Hepatocyte (in vitro differentiated cells): Measurements from ENCODE around the gene CITED4. TPM values are rescaled to one million over a fixed set of nuclear protein-coding genes. Genes with fewer than 3 reads are reported as not detected.

Experiments used
- DNase-seq: peaks from one replicate; pipeline ENCODE4 v3.0.0-alpha.2; 2016; ENCODE audit warnings: low spot score
- H2AFZ ChIP-seq: fragments of 200-600 bp; sonication (generic); 2 replicates; pipeline ENCODE4 v1.6.0; 2016; ENCODE audit warnings: antibody characterized with exemption, mild to moderate bottlenecking
- H3K27ac ChIP-seq: fragments of 200-600 bp; sonication (generic); 2 replicates; pipeline ENCODE4 v1.5.1; 2016; ENCODE audit warnings: mild to moderate bottlenecking
- H3K27me3 ChIP-seq: fragments of 200-600 bp; sonication (generic); 2 replicates; pipeline ENCODE4 v1.6.1; 2016
- H3K36me3 ChIP-seq: fragments of 200-600 bp; sonication (generic); replicated peaks from 2 replicates; pipeline ENCODE4 v1.5.1; 2016; ENCODE audit warnings: low read depth; ENCODE audit not compliant: insufficient read depth
- H3K4me1 ChIP-seq: fragments of 200-600 bp; sonication (generic); 2 replicates; pipeline ENCODE4 v1.5.1; 2016; ENCODE audit warnings: mild to moderate bottlenecking, moderate library complexity; ENCODE audit not compliant: insufficient read depth
- H3K4me2 ChIP-seq: fragments of 200-600 bp; sonication (generic); 2 replicates; pipeline ENCODE4 v1.6.0; 2016
- H3K4me3 ChIP-seq: fragments of 200-600 bp; sonication (generic); 2 replicates; pipeline ENCODE4 v1.5.1; 2016; ENCODE audit warnings: mild to moderate bottlenecking
- H3K79me2 ChIP-seq: fragments of 200-600 bp; sonication (generic); 2 replicates; pipeline ENCODE4 v1.6.0; 2017; ENCODE audit warnings: mild to moderate bottlenecking
- H3K9me2 ChIP-seq: fragments of 200-600 bp; sonication (generic); replicated peaks from 2 replicates; pipeline ENCODE4 v1.6.0; 2017; ENCODE audit warnings: mild to moderate bottlenecking; ENCODE audit not compliant: insufficient read depth
- H3K9me3 ChIP-seq: fragments of 200-600 bp; sonication (generic); 2 replicates; pipeline ENCODE4 v1.5.1; 2016; ENCODE audit warnings: low read depth, mild to moderate bottlenecking
- H4K20me1 ChIP-seq: fragments of 200-600 bp; sonication (generic); 2 replicates; pipeline ENCODE4 v1.6.0; 2016; ENCODE audit warnings: mild to moderate bottlenecking; ENCODE audit not compliant: insufficient read depth, poor library complexity, severe bottlenecking
- EZH2 ChIP-seq: fragments of 200-600 bp; sonication (generic); IDR thresholded peaks from 2 replicates; pipeline ENCODE4 v1.6.1; 2016; ENCODE audit warnings: antibody characterized with exemption, mild to moderate bottlenecking, borderline replicate concordance
- EZH2phosphoT487 ChIP-seq: fragments of 200-600 bp; sonication (generic); IDR thresholded peaks from one replicate; pipeline ENCODE4 v1.6.1; 2018; ENCODE audit warnings: antibody characterized with exemption, mild to moderate bottlenecking, low read depth, moderate library complexity; ENCODE audit not compliant: unreplicated experiment, severe bottlenecking
- WGBS: methylation state at CpG from one replicate; pipeline ENCODE4 v1.1.6; 2016; ENCODE audit warnings: low lambda C conversion rate; ENCODE audit errors: missing lambda C conversion rate; 5-methylcytosine and 5-hydroxymethylcytosine counted together
- polyA plus RNA-seq: library from polyadenylated mRNA; unstranded; fragments of >200 nt; fragmentation: Nextera tagmentation; extraction: Ambion mirVana; gene quantifications from 2 replicates; pipeline ENCODE4 v1.2.1, GENCODE V29; 2016
- total RNA-seq: library from RNA; depleted of rRNA; stranded (reverse); fragments of >200 nt; gene quantifications from 2 replicates; pipeline ENCODE4 v1.2.3, GENCODE V29; 2014
- TF ChIP-seq, protein P1 (sequence below): fragments of 200-600 bp; sonication (generic); IDR thresholded peaks from 2 replicates; pipeline ENCODE4 v1.5.1; 2016; ENCODE audit warnings: antibody characterized with exemption, mild to moderate bottlenecking; ENCODE audit not compliant: poor library complexity

The CITED4 gene
- total and polyA plus RNA-seq, 2 experiments from 2014 or later, result 6.8 to 29.0 TPM

- Histone ChIP-seq H3K4me1 (no peaks in the 10 kb centered on the region), H4K20me1 (no peaks in the 10 kb centered on the region), H3K27ac (no peak overlapping the region), H3K36me3 (no peaks in the 10 kb centered on the region), H3K27me3 (no peaks in the 10 kb centered on the region), H2AFZ (no peak overlapping the region), H3K4me3 (no peak overlapping the region), H3K9me3 (no peaks in the 10 kb centered on the region), H3K79me2 (no peaks in the 10 kb centered on the region), H3K9me2 (no peaks in the 10 kb centered on the region), H3K4me2 (no peak overlapping the region)
- WGBS, result 79% methylated on average over 6 of the region's 6 CpGs
- TF ChIP-seq, protein P1, sequence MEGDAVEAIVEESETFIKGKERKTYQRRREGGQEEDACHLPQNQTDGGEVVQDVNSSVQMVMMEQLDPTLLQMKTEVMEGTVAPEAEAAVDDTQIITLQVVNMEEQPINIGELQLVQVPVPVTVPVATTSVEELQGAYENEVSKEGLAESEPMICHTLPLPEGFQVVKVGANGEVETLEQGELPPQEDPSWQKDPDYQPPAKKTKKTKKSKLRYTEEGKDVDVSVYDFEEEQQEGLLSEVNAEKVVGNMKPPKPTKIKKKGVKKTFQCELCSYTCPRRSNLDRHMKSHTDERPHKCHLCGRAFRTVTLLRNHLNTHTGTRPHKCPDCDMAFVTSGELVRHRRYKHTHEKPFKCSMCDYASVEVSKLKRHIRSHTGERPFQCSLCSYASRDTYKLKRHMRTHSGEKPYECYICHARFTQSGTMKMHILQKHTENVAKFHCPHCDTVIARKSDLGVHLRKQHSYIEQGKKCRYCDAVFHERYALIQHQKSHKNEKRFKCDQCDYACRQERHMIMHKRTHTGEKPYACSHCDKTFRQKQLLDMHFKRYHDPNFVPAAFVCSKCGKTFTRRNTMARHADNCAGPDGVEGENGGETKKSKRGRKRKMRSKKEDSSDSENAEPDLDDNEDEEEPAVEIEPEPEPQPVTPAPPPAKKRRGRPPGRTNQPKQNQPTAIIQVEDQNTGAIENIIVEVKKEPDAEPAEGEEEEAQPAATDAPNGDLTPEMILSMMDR, result no peak
- TF ChIP-seq EZH2phosphoT487 (no peak), EZH2 (no peak)
- no peak for DNase-seq
Measured at GRCh38 chr1:40908350-40908749, 46.2 kb upstream of the CITED4 start.

DNA sequence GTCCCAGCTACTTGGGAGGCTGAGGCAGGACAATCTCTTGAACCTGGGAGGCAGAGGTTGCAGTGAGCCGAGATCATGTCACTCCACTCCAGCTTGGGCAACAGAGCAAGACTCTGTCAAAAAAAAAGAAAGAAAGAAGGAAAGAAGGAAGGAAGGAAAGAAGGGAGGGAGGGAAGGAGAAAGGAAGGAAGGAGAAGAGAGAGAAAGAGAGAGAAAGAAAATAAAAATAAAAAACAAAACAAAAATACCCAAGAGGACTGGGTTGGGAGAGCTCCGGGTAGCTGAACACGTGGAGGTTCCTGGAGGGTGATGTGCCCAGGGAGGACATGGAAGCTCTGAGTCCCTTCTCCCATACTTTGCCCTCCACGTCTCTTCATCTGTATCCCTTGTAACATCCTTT lies 45.7 kb upstream of the CITED4 start:
- Histone ChIP-seq H2AFZ (no peak overlapping the region), H3K4me1 (no peaks in the 10 kb centered on the region), H4K20me1 (no peaks in the 10 kb centered on the region), H3K4me2 (no peak overlapping the region), H3K27ac (no peak overlapping the region), H3K9me3 (no peaks in the 10 kb centered on the region), H3K4me3 (no peak overlapping the region), H3K9me2 (no peaks in the 10 kb centered on the region), H3K36me3 (no peaks in the 10 kb centered on the region), H3K27me3 (no peaks in the 10 kb centered on the region), H3K79me2 (no peaks in the 10 kb centered on the region)
- TF ChIP-seq, protein P1, result no peak
- TF ChIP-seq EZH2phosphoT487 (no peak), EZH2 (no peak)
- DNase-seq, result no peak
- 89% methylated on average over 4 of the region's 4 CpGs for WGBS

- H3K4me1 ChIP-seq, result no peaks in the 10 kb centered on the region
- no peak overlapping the region for H3K4me2 ChIP-seq
- DNase-seq, result no peak
- no peak overlapping the region for H3K27ac ChIP-seq
- no peak overlapping the region for H3K4me3 ChIP-seq
- H3K9me2 ChIP-seq, result no peaks in the 10 kb centered on the region
- H3K27me3 ChIP-seq, result no peaks in the 10 kb centered on the region
- no peaks in the 10 kb centered on the region for H4K20me1 ChIP-seq
- no peak for TF ChIP-seq EZH2phosphoT487
- TF ChIP-seq, protein P1, result no peak
- TF ChIP-seq EZH2, result no peak
- 89% methylated on average over 3 of the region's 3 CpGs for WGBS
- no peaks in the 10 kb centered on the region for H3K36me3 ChIP-seq
- no peaks in the 10 kb centered on the region for H3K79me2 ChIP-seq
- no peak overlapping the region for H2AFZ ChIP-seq
- no peaks in the 10 kb centered on the region for H3K9me3 ChIP-seq
Measured at GRCh38 chr1:40906781-40907400, 44.7 kb upstream of the CITED4 start.
